ENCODE data around the gene ZNF441. TPM values are rescaled to one million over a fixed set of nuclear protein-coding genes. Genes with fewer than 3 reads are reported as not detected.
A peak's percentile ranks its signal among the peaks of the same experiment; 100 is the strongest.

Gene ZNF441
- total and polyA plus RNA-seq, 10 of the 15 experiments (the other 5 are each of a cell fraction or from before 2014, with no cell fraction given): 1.0 to 9.4 (median 4.3) TPM

- TF ChIP-seq NR2C1 (IDR thresholded peaks at IDR 0.05): 0 out of 2 replicates have a peak, but pooled peaks have one; percentile 24
- TF ChIP-seq EGR1 (IDR thresholded peaks at IDR 0.05; ENCODE audit: borderline replicate concordance in 1 of 2, low read depth in 2 of 2, low read length in 2 of 2): no peak
- TF ChIP-seq KAT2A (conservative IDR thresholded peaks at IDR 0.05; ENCODE audit: control insufficient read depth, low read depth, low read length): no peak
- TF ChIP-seq BCL11A (IDR thresholded peaks at IDR 0.05; ENCODE audit: low read depth, low read length): 0 out of 2 replicates have a peak, but pooled peaks have one; percentile 3
- TF ChIP-seq BACH1 (IDR thresholded peaks at IDR 0.05; ENCODE audit: borderline replicate concordance): 0 out of 2 replicates have a peak, but pooled peaks have one; percentile 37
- TF ChIP-seq CUX1 (IDR thresholded peaks at IDR 0.05; ENCODE audit: insufficient replicate concordance, low read depth, low read length): no peak
- TF ChIP-seq SPI1 (IDR thresholded peaks at IDR 0.05; ENCODE audit: borderline replicate concordance, insufficient read depth, low read depth, low read length): 0 out of 2 replicates have a peak, but pooled peaks have one; percentile 6
- no peak for TF ChIP-seq YBX1 (IDR thresholded peaks at IDR 0.05)
- 0 out of 2 replicates have a peak, but pooled peaks have one; percentile 61 for TF ChIP-seq MXI1 (IDR thresholded peaks at IDR 0.05; ENCODE audit: low read depth, low read length)
- TF ChIP-seq NFXL1 (IDR thresholded peaks at IDR 0.05; ENCODE audit: borderline replicate concordance): no peak
These were observed 28.6 kb upstream of the ZNF441 start (continued) for GRCh38 chr19:11737964-11738745.
